ENCODE results near the gene HDAC4. TPM values are rescaled to one million over a fixed set of nuclear protein-coding genes. Genes with fewer than 3 reads are reported as not detected.

Gene HDAC4
- total and polyA plus RNA-seq, 5 donors = 7.8 to 29.1 (median 22.5) TPM

DNA sequence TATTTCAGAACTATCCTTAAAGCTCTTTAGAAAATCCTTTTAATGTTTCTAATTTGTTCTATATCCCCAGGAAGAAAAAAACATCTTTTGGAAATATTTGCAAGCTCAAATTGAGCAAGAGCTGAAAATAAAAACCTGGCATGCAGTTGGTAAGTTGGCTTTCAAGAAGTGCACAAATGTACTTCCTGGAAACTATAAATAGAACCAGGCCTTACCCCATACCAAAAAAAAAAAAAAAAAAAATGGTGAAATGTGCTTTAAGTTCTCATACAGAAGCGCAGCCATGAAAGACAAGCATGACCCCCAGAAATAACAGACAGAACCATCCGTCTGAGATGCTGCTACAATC is 178.5 kb downstream of the HDAC4 start:
- no peaks in the 10 kb centered on the region for H3K9me3 ChIP-seq (ENCODE audit: control insufficient read depth, low read length)
- H3K27me3 ChIP-seq (ENCODE audit: control insufficient read depth, insufficient read depth) = no peaks in the 10 kb centered on the region
- peak; percentile 30 to 49 for ATAC-seq
- no peak overlapping the region for H3K4me3 ChIP-seq (ENCODE audit: low read length)
- peaks cover 20% of the 10 kb centered on the region for H3K4me1 ChIP-seq (ENCODE audit: control insufficient read depth, insufficient read depth, low read length)
- DNase-seq = no peak
- H3K27ac ChIP-seq (ENCODE audit: low read length) = peak overlapping the region; percentile 92
- intact Hi-C loops (cut with DNase I) = loop anchor here in 2 of 4 donors (10.0 kb wide), 4 partner anchors 73 to 733 kb away; no protein-coding TSS in a partner anchor
- WGBS = 50% methylated on average over 2 of the region's 2 CpGs

DNA sequence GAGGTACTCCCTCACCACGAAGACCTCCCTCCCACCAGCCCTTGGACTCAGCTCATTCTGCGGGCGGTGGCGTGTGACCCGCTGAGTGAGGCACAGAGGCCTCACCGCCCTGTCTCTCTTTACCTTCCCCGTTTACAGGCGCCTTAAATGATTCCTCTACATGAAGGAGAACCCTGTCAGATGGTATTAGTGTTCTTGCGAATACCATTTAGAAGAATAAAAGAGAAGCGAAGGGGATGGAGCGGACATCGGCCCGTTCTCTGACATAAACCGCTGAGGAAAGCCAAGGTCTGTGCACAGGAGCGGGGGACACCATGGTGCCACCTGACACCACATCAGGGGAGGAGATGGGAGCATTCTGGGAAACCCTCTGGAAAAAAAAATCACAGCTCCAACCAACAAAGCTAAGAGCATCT is 179.8 kb downstream of the HDAC4 start:
- peaks cover 17% of the 10 kb centered on the region for H3K4me1 ChIP-seq (ENCODE audit: control insufficient read depth, insufficient read depth, low read length)
- WGBS = 96% methylated on average over 15 of the region's 15 CpGs
- H3K4me3 ChIP-seq (ENCODE audit: low read length) = no peak overlapping the region

DNA sequence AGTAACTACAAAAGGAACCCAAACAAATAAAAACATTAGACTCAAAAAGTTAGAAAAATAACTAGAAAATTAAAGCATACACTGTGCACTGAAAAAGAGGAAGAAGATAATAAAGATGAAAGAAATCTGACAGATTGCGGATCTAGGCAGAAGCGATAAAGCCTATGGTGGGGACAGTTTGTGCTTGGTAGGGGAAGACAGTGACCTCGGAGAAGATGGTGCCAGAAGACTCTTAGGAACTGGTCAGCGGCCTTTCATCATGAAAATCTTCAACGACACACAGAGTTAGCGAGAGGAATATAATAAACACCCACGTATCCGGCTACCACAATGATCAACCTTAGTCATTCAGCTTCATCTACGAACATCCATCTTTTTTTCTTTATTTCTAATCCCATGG is 180.5 kb downstream of the HDAC4 start:
- H3K27me3 ChIP-seq (ENCODE audit: control insufficient read depth, insufficient read depth) = no peaks in the 10 kb centered on the region
- no peak for ATAC-seq
- H3K9me3 ChIP-seq (ENCODE audit: control insufficient read depth, low read length) = no peaks in the 10 kb centered on the region
- no peak overlapping the region for H3K27ac ChIP-seq (ENCODE audit: low read length)
- intact Hi-C loops (cut with DNase I) = loop anchor here in 2 of 4 donors (10.0 kb wide), 4 partner anchors 74 to 734 kb away; no protein-coding TSS in a partner anchor
- WGBS = 93% methylated on average over 9 of the region's 9 CpGs
- DNase-seq = no peak
- no peak overlapping the region for H3K4me3 ChIP-seq (ENCODE audit: low read length)
- peaks cover 12% of the 10 kb centered on the region for H3K4me1 ChIP-seq (ENCODE audit: control insufficient read depth, insufficient read depth, low read length)

More for the DNA sequence above, 179.8 kb downstream of the HDAC4 start:
- Histone ChIP-seq H3K27me3 (ENCODE audit: control insufficient read depth, insufficient read depth) (no peaks in the 10 kb centered on the region), H3K27ac (ENCODE audit: low read length) (peak overlapping the region; percentile 7), H3K9me3 (ENCODE audit: control insufficient read depth, low read length) (no peaks in the 10 kb centered on the region)
- DNase-seq (no peak), ATAC-seq (no peak)
- intact Hi-C loops (cut with DNase I) = loop anchor here in 2 of 4 donors (10.0 kb wide), 4 partner anchors 74 to 734 kb away; no protein-coding TSS in a partner anchor

DNA sequence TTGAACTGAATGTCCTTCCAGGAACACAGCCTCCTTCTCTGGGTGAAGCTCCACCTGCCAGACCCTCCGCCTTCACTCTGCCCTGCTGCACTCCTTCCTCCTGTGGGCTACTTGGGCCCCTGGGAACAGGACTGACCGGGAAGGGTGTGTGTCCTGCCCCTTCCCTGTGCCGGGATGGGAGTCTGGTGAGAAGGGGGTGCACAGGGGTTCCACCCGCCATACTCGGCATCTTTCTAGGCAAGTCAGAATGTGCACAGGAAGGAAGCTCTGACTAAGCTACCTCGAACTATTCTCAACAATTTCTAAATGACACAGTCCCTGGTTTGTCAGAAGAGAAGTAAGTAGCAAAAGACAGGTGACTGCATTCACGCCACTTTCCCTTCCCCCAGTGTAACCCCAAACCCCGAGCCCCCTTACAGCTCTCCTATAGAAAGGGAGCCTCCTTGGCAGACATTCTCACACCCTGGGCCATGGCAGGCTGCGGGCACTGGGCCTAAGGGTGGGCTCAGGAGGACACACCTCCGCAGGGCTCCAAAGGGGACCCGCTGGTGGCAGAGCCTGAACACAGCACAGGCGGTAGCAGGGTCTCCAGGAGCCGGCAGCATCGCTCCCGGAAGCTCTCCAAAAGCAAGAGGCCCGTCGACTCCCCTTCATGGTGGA is 184.1 kb downstream of the HDAC4 start:
- Histone ChIP-seq H3K4me1 (ENCODE audit: control insufficient read depth, insufficient read depth, low read length) (peaks cover 9% of the 10 kb centered on the region), H3K27me3 (ENCODE audit: control insufficient read depth, insufficient read depth) (no peaks in the 10 kb centered on the region), H3K4me3 (ENCODE audit: low read length) (no peak overlapping the region), H3K27ac (ENCODE audit: low read length) (no peak overlapping the region), H3K9me3 (ENCODE audit: control insufficient read depth, low read length) (no peaks in the 10 kb centered on the region)
- WGBS = 77% methylated on average over 17 of the region's 17 CpGs
- DNase-seq (no peak), ATAC-seq (peak in 1 of 2 donors; percentile 34)
- intact Hi-C loops (cut with DNase I) = no loop called here

DNA sequence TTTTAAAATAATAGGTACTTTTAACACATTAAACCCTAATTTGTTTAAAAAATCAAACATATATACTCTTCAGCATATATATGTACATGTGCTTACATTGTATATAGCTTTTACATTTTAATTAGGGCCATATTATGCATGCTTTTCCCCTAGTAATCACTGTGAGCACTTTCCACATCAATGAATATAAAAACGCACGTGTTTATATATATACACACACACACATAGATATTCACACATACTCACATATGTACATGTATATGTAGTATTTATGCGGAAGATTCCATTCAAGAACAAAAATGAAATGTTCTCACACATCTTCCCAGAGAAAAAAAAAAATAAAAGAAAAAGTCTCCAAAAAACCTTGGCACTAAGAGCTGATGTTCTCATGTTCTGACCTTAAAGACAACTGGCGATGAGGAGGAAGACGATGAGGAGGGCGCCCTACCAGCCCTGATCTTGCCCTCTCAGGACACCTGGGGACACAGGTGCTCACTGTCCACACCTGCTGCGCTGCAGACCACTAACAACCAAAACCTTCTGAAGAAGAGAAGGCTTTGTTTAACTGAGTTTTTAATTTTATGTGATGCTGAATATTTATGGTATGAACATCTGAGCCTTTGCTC is 184.7 kb downstream of the HDAC4 start:
- H3K27ac ChIP-seq (ENCODE audit: low read length) = no peak overlapping the region
- intact Hi-C loops (cut with DNase I) = no loop called here
- no peaks in the 10 kb centered on the region for H3K9me3 ChIP-seq (ENCODE audit: control insufficient read depth, low read length)
- H3K27me3 ChIP-seq (ENCODE audit: control insufficient read depth, insufficient read depth) = no peaks in the 10 kb centered on the region
- 91% methylated on average over 7 of the region's 7 CpGs for WGBS
- H3K4me1 ChIP-seq (ENCODE audit: control insufficient read depth, insufficient read depth, low read length) = peaks cover 7% of the 10 kb centered on the region
- DNase-seq (no peak), ATAC-seq (no peak)
- no peak overlapping the region for H3K4me3 ChIP-seq (ENCODE audit: low read length)

DNA sequence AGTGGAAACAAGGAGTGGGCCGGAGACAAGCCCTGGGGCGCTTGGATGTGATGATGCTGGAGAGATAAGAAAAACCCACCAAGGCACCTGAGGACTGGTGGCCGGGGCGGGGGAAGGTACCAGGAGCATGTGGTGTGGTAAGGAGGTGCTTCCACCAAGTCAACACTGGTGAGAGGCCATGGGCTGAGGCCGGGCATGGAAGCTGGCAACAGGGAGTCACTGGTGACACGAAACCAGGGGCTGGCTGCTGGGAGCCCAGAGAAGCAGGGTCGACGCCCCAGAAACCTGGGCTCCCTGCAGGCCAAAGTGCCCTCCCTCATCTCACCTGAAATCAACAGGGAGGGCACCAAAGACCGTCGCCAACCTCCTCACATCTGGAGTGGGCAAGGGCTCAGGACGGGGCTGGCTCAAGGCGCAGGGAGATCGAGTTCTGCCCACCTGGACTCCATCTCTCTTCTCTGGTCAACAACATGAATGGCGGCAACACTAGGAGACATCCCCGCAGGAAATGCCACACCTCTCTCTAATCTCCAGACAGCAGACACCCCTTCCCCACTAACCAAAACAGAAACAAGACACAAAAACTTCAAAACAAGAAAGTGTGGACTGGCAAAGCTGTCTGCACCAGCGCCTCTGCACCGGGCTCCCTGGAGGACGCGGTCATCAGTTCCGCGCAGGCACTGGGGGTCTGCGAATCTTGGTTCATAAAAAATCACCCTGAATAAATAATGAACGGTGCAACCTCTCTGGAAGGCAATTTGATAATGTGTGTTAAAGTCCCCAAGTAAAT is 185.5 kb downstream of the HDAC4 start:
- no peaks in the 10 kb centered on the region for H3K9me3 ChIP-seq (ENCODE audit: control insufficient read depth, low read length)
- no peak overlapping the region for H3K4me3 ChIP-seq (ENCODE audit: low read length)
- DNase-seq (no peak), ATAC-seq (no peak)
- intact Hi-C loops (cut with DNase I) = no loop called here
- peaks cover 9% of the 10 kb centered on the region for H3K4me1 ChIP-seq (ENCODE audit: control insufficient read depth, insufficient read depth, low read length)
- 95% methylated on average over 23 of the region's 23 CpGs for WGBS
- no peaks in the 10 kb centered on the region for H3K27me3 ChIP-seq (ENCODE audit: control insufficient read depth, insufficient read depth)
- H3K27ac ChIP-seq (ENCODE audit: low read length) = no peak overlapping the region

DNA sequence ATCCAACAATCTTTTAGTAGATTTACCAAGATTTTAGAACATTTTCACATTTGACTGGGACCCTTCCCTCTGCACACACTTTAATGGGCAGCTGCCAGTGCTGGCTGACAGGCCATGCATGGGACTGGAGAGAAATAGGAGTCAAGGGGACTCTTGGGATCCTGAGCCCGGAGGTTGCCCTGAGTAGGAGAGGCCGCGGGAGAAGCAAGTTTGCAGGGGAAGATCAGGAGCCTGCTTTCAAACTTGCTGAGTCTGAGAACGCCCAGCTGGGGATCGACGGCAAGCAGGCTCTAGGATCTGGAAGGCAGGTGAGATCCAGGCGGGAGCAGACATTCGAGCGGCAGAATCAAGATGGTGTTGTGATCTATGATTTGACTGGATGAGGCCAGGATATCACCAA is 186.1 kb downstream of the HDAC4 start:
- 95% methylated on average over 9 of the region's 9 CpGs for WGBS
- no peak for ATAC-seq
- Histone ChIP-seq H3K4me3 (ENCODE audit: low read length) (no peak overlapping the region), H3K27ac (ENCODE audit: low read length) (no peak overlapping the region), H3K9me3 (ENCODE audit: control insufficient read depth, low read length) (no peaks in the 10 kb centered on the region), H3K27me3 (ENCODE audit: control insufficient read depth, insufficient read depth) (no peaks in the 10 kb centered on the region), H3K4me1 (ENCODE audit: control insufficient read depth, insufficient read depth, low read length) (peaks cover 9% of the 10 kb centered on the region)
- no peak for DNase-seq
- intact Hi-C loops (cut with DNase I) = no loop called here

DNA sequence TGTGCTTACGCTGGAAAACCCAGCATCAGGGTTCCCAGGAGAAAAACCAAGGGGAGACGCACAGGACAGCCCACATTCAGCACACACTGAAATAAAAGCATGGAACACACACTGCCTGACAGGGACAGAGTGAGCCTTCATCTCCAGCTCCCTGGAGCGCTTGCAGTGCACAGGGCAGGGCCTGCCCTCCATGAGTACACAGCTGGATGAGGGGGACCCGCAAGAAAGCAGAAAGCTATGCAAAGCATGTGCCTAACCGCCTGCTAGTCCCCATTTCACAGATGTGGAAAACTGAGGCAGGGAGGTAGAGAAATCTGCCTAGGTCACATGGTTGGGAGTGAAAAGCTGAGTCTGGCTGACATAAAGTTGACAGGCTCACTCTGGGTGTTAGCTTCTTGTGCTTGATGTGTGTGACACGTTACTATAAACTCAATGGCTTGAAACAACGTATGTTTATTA is 187.1 kb downstream of the HDAC4 start:
- no peak overlapping the region for H3K4me3 ChIP-seq (ENCODE audit: low read length)
- peaks cover 9% of the 10 kb centered on the region for H3K4me1 ChIP-seq (ENCODE audit: control insufficient read depth, insufficient read depth, low read length)
- WGBS = 96% methylated on average over 7 of the region's 7 CpGs
- DNase-seq (no peak), ATAC-seq (no peak)
- H3K27ac ChIP-seq (ENCODE audit: low read length) = no peak overlapping the region
- no peaks in the 10 kb centered on the region for H3K27me3 ChIP-seq (ENCODE audit: control insufficient read depth, insufficient read depth)
- intact Hi-C loops (cut with DNase I) = no loop called here
- no peaks in the 10 kb centered on the region for H3K9me3 ChIP-seq (ENCODE audit: control insufficient read depth, low read length)

DNA sequence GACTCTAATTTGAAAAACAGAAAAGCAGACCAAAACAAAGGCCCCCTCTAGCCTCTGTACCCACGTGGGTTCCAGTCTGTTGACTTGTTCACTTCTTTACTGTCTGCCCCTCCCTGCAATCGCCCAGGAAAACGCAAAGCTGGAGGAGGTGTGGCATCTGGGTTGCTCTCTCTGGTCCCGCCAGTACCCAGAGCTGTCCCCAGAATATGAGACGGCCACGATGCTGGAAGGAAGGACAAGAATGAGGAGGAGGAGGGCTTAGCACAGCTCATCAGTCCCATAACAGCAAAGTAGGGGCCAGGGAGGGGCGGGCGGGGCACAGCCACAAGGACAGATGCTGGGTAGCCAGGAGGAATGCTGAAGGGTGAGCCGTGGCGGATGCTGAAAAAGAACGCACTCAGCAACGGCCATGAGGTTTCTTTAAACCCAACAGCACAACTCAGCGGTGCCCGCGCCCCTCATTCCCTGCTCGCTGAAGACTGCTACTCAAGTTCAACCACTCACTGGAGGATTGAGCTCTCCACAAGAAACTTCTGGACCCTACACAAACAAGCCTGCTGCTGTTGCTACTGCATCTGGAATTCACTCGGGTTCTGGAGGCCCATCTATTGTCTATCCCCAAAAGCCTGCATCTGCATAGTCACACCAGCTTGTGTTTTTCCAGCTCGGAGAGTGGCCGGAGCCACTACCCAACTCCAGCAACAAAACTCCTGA is 187.7 kb downstream of the HDAC4 start:
- Histone ChIP-seq H3K27me3 (ENCODE audit: control insufficient read depth, insufficient read depth) (no peaks in the 10 kb centered on the region), H3K9me3 (ENCODE audit: control insufficient read depth, low read length) (no peaks in the 10 kb centered on the region), H3K4me3 (ENCODE audit: low read length) (no peak overlapping the region), H3K4me1 (ENCODE audit: control insufficient read depth, insufficient read depth, low read length) (peaks cover 9% of the 10 kb centered on the region), H3K27ac (ENCODE audit: low read length) (no peak overlapping the region)
- DNase-seq (no peak), ATAC-seq (no peak)
- intact Hi-C loops (cut with DNase I) = no loop called here
- WGBS = 81% methylated on average over 19 of the region's 19 CpGs

DNA sequence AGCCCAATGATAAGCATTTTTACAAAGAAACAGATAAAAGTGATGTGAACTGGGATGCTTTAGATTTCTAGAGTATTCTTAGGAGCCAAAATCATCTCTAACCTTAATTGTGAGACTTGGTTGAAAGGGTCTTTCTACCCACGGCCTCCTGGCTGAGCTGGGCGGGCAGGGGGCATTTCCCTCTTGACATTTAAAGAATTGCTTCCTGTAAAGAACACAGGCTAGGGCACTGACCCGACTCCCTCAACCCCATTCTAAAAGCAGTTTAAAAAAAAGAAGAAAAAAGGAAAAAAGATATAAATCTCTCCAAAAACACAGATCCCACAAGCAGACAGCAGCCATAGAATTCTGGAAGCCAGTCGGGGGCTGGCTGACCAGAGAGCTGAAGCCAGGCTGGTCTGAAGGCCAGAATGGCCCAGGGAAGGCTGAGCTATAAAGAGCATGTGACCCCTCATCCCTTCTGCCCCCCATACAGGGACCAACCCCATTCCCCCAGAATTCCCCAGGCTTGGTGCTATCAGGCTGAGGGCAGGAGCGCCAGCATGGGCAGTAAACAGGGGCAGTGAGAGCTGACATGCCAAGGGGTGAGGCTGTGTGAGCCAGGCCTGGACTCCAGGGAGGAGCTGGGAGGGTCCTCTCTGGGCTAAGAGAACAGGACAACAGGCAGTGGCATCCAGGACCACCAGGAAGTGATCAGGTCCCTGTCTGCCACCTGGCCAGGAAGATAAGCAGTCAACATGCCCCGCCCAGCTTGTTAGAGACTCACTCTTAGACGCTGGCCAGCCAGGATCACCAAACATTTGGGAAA is 188.5 kb downstream of the HDAC4 start:
- no peaks in the 10 kb centered on the region for H3K27me3 ChIP-seq (ENCODE audit: control insufficient read depth, insufficient read depth)
- DNase-seq (no peak), ATAC-seq (peak in 1 of 2 donors; percentile 11)
- no peak overlapping the region for H3K27ac ChIP-seq (ENCODE audit: low read length)
- no peaks in the 10 kb centered on the region for H3K9me3 ChIP-seq (ENCODE audit: control insufficient read depth, low read length)
- WGBS = 79% methylated on average over 7 of the region's 7 CpGs
- intact Hi-C loops (cut with DNase I) = no loop called here
- no peak overlapping the region for H3K4me3 ChIP-seq (ENCODE audit: low read length)
- H3K4me1 ChIP-seq (ENCODE audit: control insufficient read depth, insufficient read depth, low read length) = peaks cover 9% of the 10 kb centered on the region

Data from right cardiac atrium (tissue), 5 donors.